GM21786 (cell line): Measurements from ENCODE around the gene EID2B.

Experiments
- ATAC-seq: cut with Tn5 transposase; IDR thresholded peaks from one replicate; pipeline ENCODE4 v1.9.1; 2021; ENCODE audit not compliant: unreplicated experiment

Gene EID2B

DNA sequence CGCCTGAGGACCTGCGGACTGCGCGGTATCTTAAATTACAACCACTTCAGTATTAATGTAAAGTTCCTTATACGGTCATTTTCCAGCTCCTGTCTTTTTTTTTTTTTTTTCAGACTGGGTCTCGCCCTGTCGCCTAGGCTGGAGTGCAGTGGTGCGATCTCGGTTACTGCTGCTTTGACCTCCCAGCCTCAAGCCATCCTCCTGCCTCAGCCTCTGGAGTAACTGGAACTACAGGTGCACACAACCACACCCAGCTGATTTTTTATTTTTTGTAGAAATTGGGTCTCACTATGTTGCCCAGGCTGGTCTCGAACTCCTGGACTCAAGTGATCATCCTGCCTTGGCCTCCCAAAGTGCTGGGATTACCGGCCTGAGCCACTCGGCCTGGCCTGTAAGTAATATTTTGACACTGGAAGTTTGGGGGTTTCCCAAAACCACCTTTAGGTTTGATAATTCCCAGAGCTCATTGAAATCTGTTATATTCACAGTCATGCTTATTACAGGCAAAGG, 406 bp upstream of the EID2B start:
- no peak for ATAC-seq

DNA sequence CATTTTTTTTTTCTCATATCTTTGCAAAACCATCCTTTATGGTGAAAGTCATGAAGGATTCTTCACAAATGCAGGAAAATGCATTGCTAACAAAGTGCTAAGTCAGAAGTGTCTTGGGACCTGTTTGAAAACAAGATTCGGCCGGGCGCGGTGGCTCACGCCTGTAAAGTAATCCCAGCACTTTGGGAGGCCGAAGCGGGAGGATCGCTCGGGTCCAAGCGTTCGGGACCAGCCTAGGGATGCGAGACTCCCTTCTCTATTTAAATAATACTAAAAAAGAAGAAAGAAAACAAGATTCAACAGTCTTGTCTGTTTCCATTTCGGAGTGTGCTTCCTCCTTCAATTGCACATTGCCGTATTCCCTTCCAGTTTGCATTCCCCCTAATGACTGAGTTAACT, 819 bp downstream of the EID2B start:
- no peak for ATAC-seq

DNA sequence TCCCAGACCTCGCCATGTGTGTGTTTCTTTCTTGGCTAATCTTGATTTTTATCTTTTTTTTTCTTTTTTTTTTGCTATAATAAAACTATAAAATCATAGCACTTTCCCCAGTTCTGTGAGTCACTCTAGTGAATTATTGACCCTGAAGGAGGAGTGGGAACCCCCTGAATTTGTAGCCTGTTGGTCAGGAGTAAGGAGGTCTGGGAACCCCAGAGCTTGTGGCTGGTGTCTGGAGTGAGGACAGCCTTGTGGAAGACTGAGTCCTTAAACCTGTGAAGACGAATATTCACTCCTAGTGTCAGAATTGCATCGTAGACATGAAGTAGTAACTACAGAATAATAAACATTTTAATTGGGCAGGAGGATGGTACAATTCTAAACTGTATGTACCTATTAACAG, 7.4 kb downstream of the EID2B start:
- no peak for ATAC-seq

DNA sequence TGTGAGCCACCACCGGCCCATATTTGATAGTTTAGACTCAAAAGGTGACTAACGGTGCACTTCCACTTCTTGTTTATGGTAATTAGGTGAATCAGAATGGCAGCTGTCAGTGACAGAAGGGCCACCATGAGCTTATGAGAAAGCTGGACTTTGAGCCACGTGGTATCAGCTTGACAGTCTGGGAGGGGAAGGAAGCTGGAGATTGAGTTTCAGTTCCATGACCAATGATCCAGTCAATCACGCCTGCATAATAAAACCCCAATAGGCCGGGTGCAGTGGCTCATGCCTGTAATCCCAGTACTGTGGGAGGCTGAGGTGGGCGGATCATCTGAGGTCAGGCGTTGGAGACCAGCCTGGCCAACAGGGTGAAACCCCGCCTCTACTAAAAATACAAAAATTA, 8.2 kb downstream of the EID2B start:
- no peak for ATAC-seq

DNA sequence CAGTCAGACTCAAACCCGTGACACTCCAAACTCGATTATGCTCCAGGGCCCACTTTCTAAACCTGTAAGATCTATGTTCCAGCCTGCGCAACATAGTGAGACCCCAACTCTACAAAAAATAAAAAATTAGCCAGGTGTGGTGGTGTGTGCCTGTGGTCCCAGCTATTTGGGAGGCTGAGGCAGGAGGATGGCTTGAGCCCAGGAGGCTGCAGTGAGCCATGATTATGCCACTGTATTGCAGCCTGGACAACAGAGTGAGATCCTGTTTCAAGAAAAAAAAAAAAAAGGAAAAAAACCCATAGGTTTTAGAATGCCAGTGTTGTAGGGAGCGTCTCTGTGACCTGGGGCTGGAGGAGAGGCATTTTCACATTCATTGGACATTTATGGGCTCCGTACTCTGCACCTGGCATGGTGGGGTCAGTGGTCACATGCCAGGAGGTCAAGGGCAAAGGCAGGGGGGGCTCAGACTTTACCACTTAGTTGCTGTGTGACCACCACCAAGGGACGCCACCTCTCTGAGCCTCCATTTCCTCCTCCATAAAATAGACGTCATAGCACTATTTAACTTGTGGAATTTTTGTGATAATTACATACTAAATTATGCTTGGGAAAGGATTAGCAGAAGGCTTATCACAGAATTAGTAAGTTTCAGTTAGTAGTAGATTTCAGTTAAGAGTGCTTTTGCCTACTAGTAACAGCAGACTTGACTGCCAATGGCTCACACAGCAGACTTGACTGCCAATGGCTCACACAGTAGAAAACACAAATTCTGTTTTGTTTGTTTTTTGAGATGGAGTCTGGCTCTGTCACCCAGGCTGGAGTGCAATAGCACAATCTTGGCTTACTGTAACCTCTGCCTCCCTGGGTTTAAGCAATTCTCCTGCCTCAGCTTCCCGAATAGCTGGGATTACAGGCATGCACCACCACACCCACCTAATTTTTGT, 11.8 kb downstream of the EID2B start:
- ATAC-seq, result no peak

DNA sequence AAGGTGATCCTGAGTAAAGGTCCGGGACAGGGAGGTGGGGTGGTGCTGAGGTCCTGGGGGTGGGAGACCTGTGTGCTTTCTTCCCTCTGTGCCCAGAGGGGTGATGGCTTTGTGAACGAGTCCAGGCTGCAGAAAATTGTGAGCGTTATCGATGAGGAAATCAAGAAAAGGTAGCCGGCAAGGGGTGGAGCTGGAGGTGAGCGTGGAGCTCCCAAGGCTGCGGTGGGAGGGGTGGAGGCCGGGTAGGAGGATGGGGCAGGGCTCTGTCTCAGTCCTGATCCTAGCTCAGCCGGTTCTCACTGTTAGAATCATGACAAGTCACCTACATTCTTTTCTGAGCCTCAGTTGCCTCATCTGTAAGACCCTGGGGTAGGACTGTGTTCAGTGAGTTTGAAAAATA, 13.7 kb downstream of the EID2B start:
- no peak for ATAC-seq

DNA sequence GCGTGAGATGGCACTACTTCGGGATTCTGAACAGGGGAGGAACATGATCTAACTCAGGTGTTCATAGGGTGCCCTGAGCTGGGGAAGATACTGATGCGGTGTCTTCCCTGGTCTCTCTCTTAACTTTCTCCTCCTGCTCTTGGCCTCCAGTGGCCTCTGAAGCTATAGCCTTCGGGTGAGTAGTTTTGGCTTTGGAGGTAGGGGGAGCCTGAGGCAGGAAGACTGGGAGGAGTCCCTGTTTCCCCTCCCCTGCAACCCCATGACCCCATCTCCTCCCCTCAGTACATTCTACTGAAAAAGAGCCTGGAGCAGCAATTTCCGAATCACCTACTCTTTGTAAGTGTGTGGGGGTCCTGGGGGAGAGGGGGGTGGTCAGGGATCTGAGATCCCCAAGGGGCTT, 14.2 kb downstream of the EID2B start:
- no peak for ATAC-seq

DNA sequence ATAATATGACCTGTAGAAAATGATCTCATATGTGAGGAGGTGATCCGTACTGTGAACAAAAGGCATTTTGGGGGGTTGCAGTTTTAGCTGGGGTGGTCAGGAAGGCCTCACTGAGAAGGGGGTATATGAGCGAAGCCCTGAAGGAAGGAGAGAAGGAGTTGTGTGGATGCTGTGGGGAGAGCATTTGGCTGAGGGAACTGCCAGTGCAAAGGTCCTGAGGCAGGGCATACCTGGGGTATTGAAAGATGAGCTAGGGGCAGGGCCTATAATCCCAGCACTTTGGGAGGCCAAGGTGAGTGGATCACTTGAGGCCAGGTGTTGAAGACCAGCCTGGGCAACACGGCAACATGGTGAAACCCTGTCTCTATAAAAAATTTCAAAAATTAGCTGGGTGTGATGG, 15.2 kb downstream of the EID2B start:
- ATAC-seq, result no peak

DNA sequence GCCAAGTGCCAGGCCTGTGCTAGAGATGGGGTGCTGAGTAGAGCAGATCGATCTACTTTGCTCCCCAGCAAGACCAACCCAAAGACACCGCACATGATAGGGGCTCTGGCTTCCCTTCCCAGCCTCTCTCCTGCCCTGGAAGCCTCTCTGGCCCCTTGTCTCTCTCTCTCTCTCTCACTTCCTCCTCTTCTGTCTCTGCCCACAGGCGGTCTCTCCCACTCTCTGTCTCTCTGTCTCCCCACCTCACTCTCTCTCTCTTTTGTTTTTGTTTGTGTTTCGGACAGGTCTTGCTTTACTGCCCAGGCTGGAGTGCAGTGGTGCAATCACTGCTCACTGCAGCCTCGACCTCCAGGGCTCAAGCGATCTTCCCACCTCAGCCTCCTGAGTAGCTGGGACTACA, 16.4 kb downstream of the EID2B start:
- ATAC-seq, result no peak

DNA sequence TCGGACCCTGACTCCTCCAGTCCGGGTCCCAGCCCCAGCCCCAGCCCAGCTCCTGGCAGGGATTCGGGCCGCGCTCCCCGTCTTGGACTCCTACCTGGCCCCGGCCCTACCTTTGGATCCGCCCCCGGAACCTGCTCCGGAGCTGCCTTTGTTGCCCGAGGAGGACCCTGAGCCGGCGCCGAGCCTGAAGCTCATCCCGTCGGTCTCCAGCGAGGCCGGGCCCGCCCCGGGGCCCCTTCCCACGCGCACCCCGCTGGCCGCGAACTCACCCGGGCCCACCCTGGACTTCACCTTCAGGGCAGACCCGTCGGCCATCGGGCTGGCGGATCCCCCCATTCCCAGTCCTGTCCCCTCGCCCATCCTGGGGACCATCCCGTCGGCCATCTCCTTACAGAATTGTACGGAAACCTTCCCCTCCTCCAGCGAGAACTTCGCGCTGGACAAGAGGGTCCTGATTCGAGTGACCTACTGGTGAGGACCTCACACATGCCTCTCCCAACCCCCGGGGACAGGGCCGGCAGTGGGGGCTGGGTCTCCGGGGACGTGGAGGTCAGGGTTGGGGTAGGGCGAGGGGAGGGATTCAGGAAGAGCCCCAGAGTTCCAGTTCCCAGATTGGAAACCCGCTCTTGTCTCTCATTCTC, 17.0 kb downstream of the EID2B start:
- ATAC-seq, result no peak

DNA sequence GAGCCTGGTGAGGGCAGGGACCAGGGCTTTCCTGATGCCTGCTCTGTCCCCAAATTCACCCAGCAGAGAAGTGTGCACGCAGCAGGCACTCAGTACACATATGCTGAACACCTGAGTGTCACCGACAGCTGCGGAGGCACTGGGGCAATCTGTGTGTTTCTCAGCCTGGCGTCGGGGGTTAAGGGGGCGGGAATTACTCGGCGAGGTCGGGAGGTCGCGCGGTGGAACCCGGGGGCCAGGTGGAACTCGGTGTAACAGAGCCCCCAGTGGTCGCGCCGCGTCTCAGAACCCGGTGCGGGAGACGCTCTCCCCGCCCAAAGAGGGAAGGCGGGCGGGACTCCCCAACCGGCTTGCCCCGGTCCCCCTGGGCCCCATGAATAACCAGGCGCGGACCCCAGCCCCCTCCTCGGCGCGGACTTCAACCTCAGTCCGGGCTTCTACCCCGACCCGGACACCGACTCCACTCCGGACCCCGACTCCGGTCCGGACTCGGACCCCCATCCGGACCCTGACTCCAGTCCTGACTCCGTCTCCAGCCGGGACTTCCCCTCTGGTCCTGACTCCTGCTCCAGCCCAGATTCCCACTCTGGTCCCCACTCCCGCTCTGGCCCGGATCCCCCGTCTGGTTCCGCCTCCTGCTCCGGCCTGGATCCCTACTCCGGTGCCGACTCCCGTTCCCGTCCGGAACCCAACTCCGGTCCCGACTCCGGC, 17.7 kb downstream of the EID2B start, which contains the start of gene SELENOV:
Gene SELENOV (plus strand): TSS at position 300 of the 711 bp plus-strand sequence. CDS start 74 bp downstream, at position 374.
- ATAC-seq, result no peak

DNA sequence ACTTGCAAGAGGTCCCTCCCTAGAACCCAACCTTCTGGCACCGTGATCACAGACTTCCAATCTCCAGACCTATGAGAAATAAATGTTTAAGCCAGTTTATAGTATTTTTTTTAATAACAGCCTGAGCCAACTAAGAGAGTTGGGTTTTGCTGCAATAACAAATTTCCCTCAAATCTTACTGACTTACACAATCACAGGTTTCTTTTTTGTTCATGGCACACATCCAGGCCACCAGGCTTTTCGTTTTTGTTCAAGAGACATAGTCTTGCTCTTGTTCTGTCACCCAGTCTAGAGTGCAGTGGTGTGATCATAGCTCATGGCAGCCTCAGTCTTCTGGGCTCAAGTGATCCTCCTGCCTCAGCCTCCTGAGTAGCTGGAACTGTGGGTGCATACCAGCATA, 19.7 kb downstream of the EID2B start:
- no peak for ATAC-seq

DNA sequence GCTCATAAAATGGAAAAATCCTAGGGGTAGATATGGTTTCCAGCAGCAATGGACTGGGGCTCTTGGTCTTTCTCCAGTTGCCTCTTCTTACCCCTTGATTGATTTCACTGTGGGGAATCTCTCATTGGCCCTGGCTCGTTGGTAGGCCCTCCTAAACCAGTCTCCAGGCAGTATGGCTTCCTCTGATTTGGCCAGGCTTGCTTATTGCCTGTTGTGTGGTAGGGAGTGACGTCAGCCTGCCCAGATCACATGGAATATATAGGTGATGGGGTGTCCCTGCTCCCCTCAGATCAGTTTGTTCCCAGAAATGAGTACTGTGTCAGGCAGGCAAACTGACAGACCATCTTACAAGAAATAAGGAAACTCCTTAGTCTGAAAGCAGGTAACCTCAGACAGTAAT, 23.4 kb downstream of the EID2B start:
- ATAC-seq, result no peak

DNA sequence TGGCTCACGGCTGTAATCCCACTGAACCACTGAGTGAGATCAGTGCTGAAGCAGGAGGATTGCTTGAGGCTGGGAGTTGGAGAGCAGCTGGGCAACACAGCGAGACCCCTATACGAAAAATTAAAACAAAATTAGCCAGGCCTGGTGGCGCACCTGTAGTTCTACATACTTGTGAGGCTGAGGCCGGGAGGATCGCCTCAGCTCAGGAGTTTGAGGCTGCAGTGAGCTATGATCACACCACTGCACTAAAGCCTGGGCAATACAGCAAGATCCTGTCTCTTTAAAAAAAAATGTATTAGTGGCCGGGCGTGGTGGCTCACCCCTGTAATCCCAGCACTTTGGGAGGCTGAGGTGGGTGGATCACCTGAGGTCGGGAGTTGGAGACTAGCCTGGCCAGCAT, 24.0 kb downstream of the EID2B start:
- no peak for ATAC-seq

DNA sequence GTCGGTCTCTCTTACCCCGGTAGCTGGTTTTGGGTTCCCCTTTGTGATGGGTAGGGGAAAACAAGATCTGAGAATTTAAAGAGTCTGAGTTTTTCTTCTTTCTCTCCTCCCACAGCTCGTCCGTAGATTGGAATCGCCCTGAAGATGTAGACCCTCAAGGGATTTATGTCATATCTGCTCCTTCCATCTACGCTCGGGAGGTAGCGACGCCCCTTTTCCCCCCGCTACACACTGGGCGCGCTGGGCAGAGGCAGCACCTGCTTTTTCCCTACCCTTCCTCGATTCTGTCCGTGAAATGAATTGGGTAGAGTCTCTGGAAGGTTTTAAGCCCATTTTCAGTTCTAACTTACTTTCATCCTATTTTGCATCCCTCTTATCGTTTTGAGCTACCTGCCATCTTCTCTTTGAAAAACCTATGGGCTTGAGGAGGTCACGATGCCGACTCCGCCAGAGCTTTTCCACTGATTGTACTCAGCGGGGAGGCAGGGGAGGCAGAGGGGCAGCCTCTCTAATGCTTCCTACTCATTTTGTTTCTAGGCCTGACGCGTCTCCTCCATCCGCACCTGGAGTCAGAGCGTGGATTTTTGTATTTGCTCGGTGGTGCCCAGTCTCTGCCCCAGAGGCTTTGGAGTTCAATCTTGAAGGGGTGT, 24.8 kb downstream of the EID2B start:
- no peak for ATAC-seq

DNA sequence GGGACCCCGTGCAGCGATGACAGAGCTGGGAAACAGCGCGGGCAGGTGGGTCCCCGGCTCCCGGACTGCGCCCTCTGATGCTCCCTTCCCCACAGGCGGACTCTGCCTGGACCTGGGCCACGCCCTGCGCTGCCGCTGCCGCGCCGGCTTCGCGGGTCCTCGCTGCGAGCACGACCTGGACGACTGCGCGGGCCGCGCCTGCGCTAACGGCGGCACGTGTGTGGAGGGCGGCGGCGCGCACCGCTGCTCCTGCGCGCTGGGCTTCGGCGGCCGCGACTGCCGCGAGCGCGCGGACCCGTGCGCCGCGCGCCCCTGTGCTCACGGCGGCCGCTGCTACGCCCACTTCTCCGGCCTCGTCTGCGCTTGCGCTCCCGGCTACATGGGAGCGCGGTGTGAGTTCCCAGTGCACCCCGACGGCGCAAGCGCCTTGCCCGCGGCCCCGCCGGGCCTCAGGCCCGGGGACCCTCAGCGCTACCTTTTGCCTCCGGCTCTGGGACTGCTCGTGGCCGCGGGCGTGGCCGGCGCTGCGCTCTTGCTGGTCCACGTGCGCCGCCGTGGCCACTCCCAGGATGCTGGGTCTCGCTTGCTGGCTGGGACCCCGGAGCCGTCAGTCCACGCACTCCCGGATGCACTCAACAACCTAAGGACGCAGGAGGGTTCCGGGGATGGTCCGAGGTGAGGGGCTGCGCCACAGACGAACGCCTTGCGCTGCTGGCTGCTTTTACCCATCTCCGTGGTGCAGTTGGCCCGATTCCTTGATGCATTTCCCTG, 25.5 kb downstream of the EID2B start:
- ATAC-seq, result no peak

DNA sequence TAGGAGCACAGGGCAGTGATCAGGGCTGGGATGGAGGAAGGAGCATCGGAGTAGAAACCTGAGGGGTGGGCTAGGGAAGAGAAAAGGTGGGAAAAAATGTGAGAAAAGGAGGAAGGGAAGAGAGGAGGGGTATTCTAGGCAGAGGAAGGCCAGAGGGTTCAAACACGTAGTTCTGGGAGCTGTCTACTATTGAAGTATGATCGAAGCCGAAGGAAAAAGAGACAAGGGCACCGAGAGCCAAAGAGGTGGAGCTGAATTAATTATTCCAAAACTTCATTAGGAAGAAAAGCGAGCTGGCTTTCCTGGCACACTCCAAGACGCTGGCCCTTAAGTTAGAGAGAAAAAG, 26.1 kb downstream of the EID2B start:
- ATAC-seq, result no peak

DNA sequence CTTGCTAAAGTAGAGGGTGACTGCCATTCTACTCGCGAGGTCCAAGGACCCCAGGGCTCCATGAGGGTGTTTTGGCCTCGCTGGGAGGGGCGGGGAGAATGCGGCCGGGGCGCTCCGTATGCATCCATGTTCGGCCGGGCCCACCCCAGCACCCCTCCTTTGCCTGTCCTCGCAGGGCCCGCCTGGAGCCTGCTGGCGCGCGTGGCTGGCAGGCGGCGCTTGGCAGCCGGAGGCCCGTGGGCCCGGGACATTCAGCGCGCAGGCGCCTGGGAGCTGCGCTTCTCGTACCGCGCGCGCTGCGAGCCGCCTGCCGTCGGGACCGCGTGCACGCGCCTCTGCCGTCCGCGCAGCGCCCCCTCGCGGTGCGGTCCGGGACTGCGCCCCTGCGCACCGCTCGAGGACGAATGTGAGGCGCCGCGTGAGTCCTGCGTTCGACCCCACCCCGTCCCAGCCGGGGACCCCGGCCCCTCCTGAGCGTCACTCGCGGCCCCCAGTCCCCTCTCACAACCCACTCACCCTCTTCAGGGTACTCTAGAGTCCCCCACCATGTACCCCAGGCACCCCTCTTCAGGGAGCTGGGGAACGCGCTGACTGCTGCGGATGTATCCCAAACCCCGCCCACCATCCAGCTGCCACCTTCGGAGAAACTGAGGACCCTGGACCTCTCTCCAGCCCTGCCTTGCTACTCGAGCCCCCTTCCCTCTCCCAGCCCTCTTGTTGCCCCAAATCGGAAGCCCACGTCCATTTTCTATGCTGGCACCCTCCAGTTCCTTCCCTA, 29.8 kb downstream of the EID2B start:
- no peak for ATAC-seq

DNA sequence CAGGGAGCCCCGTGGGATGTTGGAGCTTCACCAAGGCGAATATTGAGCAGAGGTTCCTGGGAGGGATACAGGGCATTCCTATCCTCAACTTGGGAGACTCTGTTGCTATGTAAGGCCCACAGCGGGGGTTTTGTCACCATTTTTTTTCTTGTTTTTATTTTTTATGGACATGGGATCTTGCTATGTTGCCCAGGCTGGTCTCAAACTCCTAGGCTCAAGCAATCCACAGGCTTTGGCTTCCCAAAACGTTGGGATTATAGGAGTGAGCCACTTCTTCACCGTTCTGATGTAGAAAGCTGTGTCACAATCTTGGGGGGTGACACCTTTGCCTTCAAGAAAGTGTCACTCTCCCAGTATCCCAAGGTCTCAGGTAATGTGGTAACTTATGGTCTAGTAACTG, 31.3 kb downstream of the EID2B start:
- ATAC-seq, result no peak

DNA sequence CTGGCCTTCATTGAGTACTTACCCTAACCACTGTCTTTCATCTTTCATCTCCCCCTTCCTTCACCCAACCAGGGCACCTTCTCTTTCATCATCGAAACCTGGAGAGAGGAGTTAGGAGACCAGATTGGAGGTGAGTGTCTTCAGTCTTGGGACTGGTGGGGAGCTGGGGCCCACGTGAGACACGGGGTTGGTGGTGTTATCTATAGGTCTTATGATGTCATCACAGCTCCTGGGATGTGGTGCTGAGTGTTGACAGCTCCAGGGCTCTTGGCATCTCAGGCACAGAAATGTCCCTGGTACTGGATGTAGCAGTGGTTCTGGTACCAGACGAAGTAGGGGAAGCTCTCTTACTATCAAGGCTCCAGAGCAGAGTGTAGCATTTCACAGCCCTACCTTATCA, 32.1 kb downstream of the EID2B start:
- no peak for ATAC-seq
